Ectodermal cell (in vitro differentiated cells): ENCODE results near the gene STX7.

ENCODE experiments used
- H3K27ac ChIP-seq: 2 replicates; pipeline ENCODE4 v1.7.0; 2013; ENCODE audit warnings: mild to moderate bottlenecking, low read depth, low read length; ENCODE audit not compliant: insufficient read depth, poor library complexity, severe bottlenecking
- H3K27me3 ChIP-seq: 2 replicates; pipeline ENCODE4 v1.7.0; 2013; ENCODE audit warnings: mild to moderate bottlenecking, low read length; ENCODE audit not compliant: insufficient read depth, control insufficient read depth, poor library complexity, severe bottlenecking
- H3K36me3 ChIP-seq: one replicate; pipeline ENCODE4 v1.7.0; 2013; ENCODE audit warnings: low read length; ENCODE audit not compliant: control insufficient read depth, insufficient read depth
- H3K4me1 ChIP-seq: one replicate; pipeline ENCODE4 v1.7.0; 2013; ENCODE audit warnings: low read length; ENCODE audit not compliant: control insufficient read depth, insufficient read depth
- H3K4me3 ChIP-seq: 2 replicates; pipeline ENCODE4 v1.7.0; 2013; ENCODE audit warnings: low read depth, low read length, control low read depth; ENCODE audit not compliant: insufficient read depth
- H3K9me3 ChIP-seq: 2 replicates; pipeline ENCODE4 v1.7.0; 2013; ENCODE audit warnings: mild to moderate bottlenecking, low read length, moderate library complexity; ENCODE audit not compliant: control insufficient read depth
- WGBS, 2 experiments: methylation state at CpG; one replicate each; pipeline ENCODE4 v1.1.7; 2013; ENCODE audit warnings: missing lambda C conversion rate in 2 of 2; 5-methylcytosine and 5-hydroxymethylcytosine counted together

STX7 gene

DNA sequence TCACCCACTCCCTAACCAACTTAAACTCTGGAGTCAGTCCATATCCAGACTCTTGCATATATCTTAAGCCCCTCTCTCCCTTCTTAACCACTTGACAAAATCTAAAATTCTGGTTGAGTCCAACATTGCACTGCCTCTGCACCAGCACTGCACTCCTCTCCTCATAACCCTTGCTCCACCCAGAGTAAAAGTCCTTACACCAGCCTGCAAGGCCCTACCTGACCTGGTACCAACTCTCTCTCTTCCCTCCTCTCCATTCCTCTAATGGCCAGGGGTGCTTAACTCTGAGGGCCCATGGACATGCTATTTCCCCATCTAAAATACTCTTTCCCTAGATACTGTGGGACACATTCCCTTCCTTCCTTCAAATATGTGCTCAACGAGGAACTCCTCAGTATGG is 21.0 kb downstream of the STX7 start:
- H3K4me3 ChIP-seq = no peak overlapping the region
- H3K27me3 ChIP-seq = no peaks in the 10 kb centered on the region
- no peaks in the 10 kb centered on the region for H3K9me3 ChIP-seq
- H3K36me3 ChIP-seq = no peaks in the 10 kb centered on the region
- 92 to 97% methylated on average over 1 of the region's 1 CpG for WGBS, 2 experiments
- no peaks in the 10 kb centered on the region for H3K4me1 ChIP-seq
- no peak overlapping the region for H3K27ac ChIP-seq

DNA sequence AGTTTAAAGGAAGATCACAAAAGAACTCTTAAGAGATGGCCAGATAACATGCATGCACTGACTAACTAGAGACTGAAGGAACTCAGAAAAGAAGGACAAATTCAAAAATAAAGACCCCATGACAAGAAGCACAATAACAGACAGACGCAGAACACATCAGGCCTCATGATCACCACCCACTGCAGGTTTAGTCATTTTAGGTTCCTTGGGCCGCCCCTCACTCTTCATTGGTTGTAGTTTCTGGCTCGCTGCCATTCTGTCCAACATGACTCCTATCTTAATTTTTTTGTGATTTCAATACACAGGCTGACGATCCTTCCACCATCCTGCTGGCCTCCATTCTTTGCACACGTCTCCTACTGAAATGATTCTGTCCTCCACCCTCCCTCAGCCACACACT is 21.6 kb downstream of the STX7 start:
- H3K4me3 ChIP-seq = no peak overlapping the region
- H3K27me3 ChIP-seq = no peaks in the 10 kb centered on the region
- WGBS, 2 experiments = 91 to 92% methylated on average over 5 of the region's 5 CpGs
- no peaks in the 10 kb centered on the region for H3K36me3 ChIP-seq
- H3K9me3 ChIP-seq = no peaks in the 10 kb centered on the region
- H3K27ac ChIP-seq = no peak overlapping the region
- no peaks in the 10 kb centered on the region for H3K4me1 ChIP-seq

- no peak overlapping the region for H3K4me3 ChIP-seq
- H3K4me1 ChIP-seq = no peaks in the 10 kb centered on the region
- no peaks in the 10 kb centered on the region for H3K36me3 ChIP-seq
- 89 to 91% methylated on average over 10 of the region's 10 CpGs for WGBS, 2 experiments
- no peaks in the 10 kb centered on the region for H3K27me3 ChIP-seq
- H3K27ac ChIP-seq = no peak overlapping the region
- H3K9me3 ChIP-seq = no peaks in the 10 kb centered on the region
These were observed 22.3 kb downstream of the STX7 start for GRCh38 chr6:132490478-132491204.

GRCh38 chr6:132490024-132490423 is 22.9 kb downstream of the STX7 start:
- Histone ChIP-seq H3K36me3 (no peaks in the 10 kb centered on the region), H3K4me3 (no peak overlapping the region), H3K4me1 (no peaks in the 10 kb centered on the region), H3K27me3 (no peaks in the 10 kb centered on the region), H3K9me3 (no peaks in the 10 kb centered on the region), H3K27ac (no peak overlapping the region)
- WGBS, 2 experiments = 90 to 92% methylated on average over 6 of the region's 6 CpGs

- H3K9me3 ChIP-seq = no peaks in the 10 kb centered on the region
- no peak overlapping the region for H3K4me3 ChIP-seq
- no peaks in the 10 kb centered on the region for H3K27me3 ChIP-seq
- no peak overlapping the region for H3K27ac ChIP-seq
- WGBS, 2 experiments = 94 to 96% methylated on average over 4 of the region's 4 CpGs
- H3K4me1 ChIP-seq = no peaks in the 10 kb centered on the region
- no peaks in the 10 kb centered on the region for H3K36me3 ChIP-seq
These were observed 23.5 kb downstream of the STX7 start for GRCh38 chr6:132489376-132489775.

GRCh38 chr6:132487762-132488161 is 25.2 kb downstream of the STX7 start:
- no peaks in the 10 kb centered on the region for H3K27me3 ChIP-seq

DNA sequence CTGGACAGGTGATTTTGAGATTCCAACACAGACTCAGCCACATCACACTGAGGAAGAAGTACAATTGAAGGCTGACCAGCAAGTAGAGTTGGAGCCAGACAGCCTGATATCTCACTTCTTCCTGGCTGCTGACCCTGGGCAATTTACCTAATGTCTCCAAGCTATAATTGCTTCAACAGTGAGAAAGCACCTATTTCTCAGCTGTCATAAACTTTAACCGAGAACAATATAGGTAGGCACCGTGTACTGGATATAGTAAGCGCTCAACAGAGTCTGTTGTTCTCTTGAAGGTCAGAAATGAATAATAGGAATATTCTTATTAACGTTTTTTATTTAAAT is 28.3 kb downstream of the STX7 start:
- H3K4me1 ChIP-seq = no peaks in the 10 kb centered on the region
- no peak overlapping the region for H3K4me3 ChIP-seq
- no peak overlapping the region for H3K27ac ChIP-seq
- 90 to 94% methylated on average over 4 of the region's 4 CpGs for WGBS, 2 experiments
- no peaks in the 10 kb centered on the region for H3K9me3 ChIP-seq
- no peaks in the 10 kb centered on the region for H3K27me3 ChIP-seq
- no peaks in the 10 kb centered on the region for H3K36me3 ChIP-seq

More at GRCh38 chr6:132487762-132488161, 25.2 kb downstream of the STX7 start:
- no peaks in the 10 kb centered on the region for H3K4me1 ChIP-seq
- WGBS, 2 experiments = 86 to 96% methylated on average over 3 to 4 of the region's 4 CpGs
- H3K4me3 ChIP-seq = no peak overlapping the region
- no peaks in the 10 kb centered on the region for H3K36me3 ChIP-seq
- no peak overlapping the region for H3K27ac ChIP-seq
- H3K9me3 ChIP-seq = no peaks in the 10 kb centered on the region

GRCh38 chr6:132483779-132484679 is 28.9 kb downstream of the STX7 start:
- no peak overlapping the region for H3K4me3 ChIP-seq
- no peak overlapping the region for H3K27ac ChIP-seq
- H3K36me3 ChIP-seq = no peaks in the 10 kb centered on the region
- no peaks in the 10 kb centered on the region for H3K9me3 ChIP-seq
- 52 to 54% methylated on average over 8 to 9 of the region's 9 CpGs for WGBS, 2 experiments
- H3K27me3 ChIP-seq = no peaks in the 10 kb centered on the region
- no peaks in the 10 kb centered on the region for H3K4me1 ChIP-seq

DNA sequence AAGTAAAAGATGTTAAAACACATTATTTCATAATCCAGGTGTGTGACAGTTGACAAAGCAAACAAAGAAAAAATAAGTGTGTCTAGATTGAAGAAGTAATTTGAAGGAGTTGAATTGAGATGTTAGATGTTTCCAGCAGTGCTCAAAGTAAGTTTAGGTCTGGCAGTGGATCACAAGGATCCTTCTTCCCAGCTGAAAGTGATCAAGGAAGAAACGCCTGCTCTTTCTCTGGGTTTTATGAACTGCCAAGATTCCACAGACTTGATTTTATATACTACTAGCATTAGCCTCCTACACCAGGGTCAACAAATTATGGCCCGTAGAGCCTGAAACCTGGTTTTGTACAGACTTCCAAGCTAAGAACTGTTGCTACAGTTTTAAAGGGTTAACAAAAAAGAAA is 30.3 kb downstream of the STX7 start:
- 83 to 97% methylated on average over 2 of the region's 2 CpGs for WGBS, 2 experiments
- no peaks in the 10 kb centered on the region for H3K9me3 ChIP-seq
- no peaks in the 10 kb centered on the region for H3K4me1 ChIP-seq
- H3K36me3 ChIP-seq = no peaks in the 10 kb centered on the region
- H3K4me3 ChIP-seq = no peak overlapping the region
- H3K27ac ChIP-seq = no peak overlapping the region
- H3K27me3 ChIP-seq = no peaks in the 10 kb centered on the region

GRCh38 chr6:132481189-132481588 is 31.7 kb downstream of the STX7 start:
- H3K4me1 ChIP-seq = no peaks in the 10 kb centered on the region

More at GRCh38 chr6:132481189-132481588, 31.7 kb downstream of the STX7 start:
- Histone ChIP-seq H3K27me3 (no peaks in the 10 kb centered on the region), H3K27ac (no peak overlapping the region), H3K9me3 (no peaks in the 10 kb centered on the region), H3K36me3 (no peaks in the 10 kb centered on the region), H3K4me3 (no peak overlapping the region)
